Keratinocyte (primary cell): Measurements from ENCODE around the gene DDX39A. TPM values are rescaled to one million over a fixed set of nuclear protein-coding genes. Genes with fewer than 3 reads are reported as not detected.
"Not testable (repeated sequence)": the region's sequence is repeated elsewhere in the genome, so short reads cannot be mapped to it uniquely, and the experiment has no call there.

Source experiments
- DNase-seq: peaks from one replicate; pipeline ENCODE4 v3.0.0-alpha.2; 2011; ENCODE audit warnings: low read depth, missing footprints, low spot score
- FAIRE-seq: peaks from 2 replicates; lab custom pipeline; 2011; peaks lifted over from hg19 to GRCh38; lab: Jason Lieb, UNC
- H2AFZ ChIP-seq: 2 replicates; pipeline ENCODE4 v1.6.0; 2012; ENCODE audit warnings: low read length, control low read depth, inconsistent platforms; ENCODE audit not compliant: control insufficient read depth
- H3K27ac ChIP-seq: 2 replicates; pipeline ENCODE4 v1.5.1; 2011; ENCODE audit warnings: low read length; ENCODE audit not compliant: control insufficient read depth, insufficient read depth
- H3K27me3 ChIP-seq: 3 replicates; pipeline ENCODE4 v1.6.0; 2011; ENCODE audit warnings: low read length; ENCODE audit not compliant: control insufficient read depth, insufficient read depth; ENCODE audit errors: extremely low read depth
- H3K36me3 ChIP-seq, 2 experiments: 2 replicates in 1 of 2; 3 replicates in 1 of 2; pipeline ENCODE4 v1.5.1; 2011; ENCODE audit warnings: low read length in 2 of 2, mild to moderate bottlenecking in 1 of 2; ENCODE audit not compliant: control insufficient read depth in 2 of 2, insufficient read depth in 2 of 2; ENCODE audit errors: extremely low read depth in 1 of 2
- H3K4me1 ChIP-seq: 3 replicates; pipeline ENCODE4 v1.5.1; 2011; ENCODE audit warnings: low read length; ENCODE audit not compliant: control insufficient read depth, insufficient read depth; ENCODE audit errors: extremely low read depth
- H3K4me2 ChIP-seq: 3 replicates; pipeline ENCODE4 v1.6.0; 2011; ENCODE audit warnings: low read depth, low read length; ENCODE audit not compliant: control insufficient read depth, insufficient read depth; ENCODE audit errors: extremely low read depth
- H3K4me3 ChIP-seq, 3 experiments: fragments of 200-600 bp in 1 of 3; sonication (generic) in 1 of 3; 2 replicates in 2 of 3; 3 replicates in 1 of 3; pipeline ENCODE4 v1.5.1; 2011 to 2016; ENCODE audit warnings: low read length in 3 of 3, mild to moderate bottlenecking in 3 of 3, control low read depth in 2 of 3, inconsistent platforms in 1 of 3, low read depth in 1 of 3, mixed read lengths in 1 of 3, mixed run types in 1 of 3, moderate library complexity in 1 of 3; ENCODE audit not compliant: control insufficient read depth in 2 of 3, insufficient read depth in 2 of 3; ENCODE audit errors: extremely low read depth in 1 of 3
- H3K79me2 ChIP-seq: 2 replicates; pipeline ENCODE4 v1.6.0; 2012; ENCODE audit warnings: low read length; ENCODE audit not compliant: control insufficient read depth, insufficient read depth
- H3K9ac ChIP-seq: 3 replicates; pipeline ENCODE4 v1.6.0; 2011; ENCODE audit warnings: low read length; ENCODE audit not compliant: control insufficient read depth, insufficient read depth; ENCODE audit errors: extremely low read depth
- H3K9me1 ChIP-seq: 3 replicates; pipeline ENCODE4 v1.6.0; 2011; ENCODE audit warnings: low read length; ENCODE audit not compliant: control insufficient read depth, insufficient read depth; ENCODE audit errors: extremely low read depth
- H3K9me3 ChIP-seq: 2 replicates; pipeline ENCODE4 v1.5.1; 2012; ENCODE audit warnings: low read depth, low read length; ENCODE audit not compliant: control insufficient read depth
- H4K20me1 ChIP-seq: 3 replicates; pipeline ENCODE4 v1.6.0; 2011; ENCODE audit warnings: low read length; ENCODE audit not compliant: control insufficient read depth, insufficient read depth; ENCODE audit errors: extremely low read depth
- EZH2 ChIP-seq: IDR thresholded peaks from one replicate; pipeline ENCODE4 v1.6.1; 2012; ENCODE audit warnings: inconsistent platforms, mild to moderate bottlenecking, low read length, moderate library complexity
- dilution Hi-C: fragments of 300-500 bp; cut with MboI; formaldehyde crosslinking; loops from one replicate; pipeline ENCODE4 v1.7.0; 2020; ENCODE audit warnings: low sequenced_read_pairs; ENCODE audit not compliant: extremely low pct_ligation_motif_present
- polyA plus RNA-seq, 5 experiments: library from polyadenylated mRNA; depleted of rRNA in 3 of 5; stranded (reverse) in 3 of 5; stranded (forward) in 1 of 5; unstranded in 1 of 5; fragments of >200 nt; gene quantifications; 1 replicate in 1 of 5; 2 replicates in 3 of 5; 3 replicates in 1 of 5; pipeline versions ENCODE4 v1.2.1 to v1.2.3, GENCODE V29; 2011 to 2012; ENCODE audit warnings: missing spikeins in 2 of 5, low read depth in 1 of 5, low replicate concordance in 1 of 5
- TF ChIP-seq, protein P1 (sequence below), 3 experiments: IDR thresholded peaks in 1 of 3; conservative IDR thresholded peaks in 1 of 3; optimal IDR thresholded peaks in 1 of 3; 2 replicates in 2 of 3; 3 replicates in 1 of 3; pipeline versions ENCODE3 to v1.5.1; 2011; ENCODE audit warnings: low read length in 3 of 3, mild to moderate bottlenecking in 3 of 3, moderate library complexity in 2 of 3, control low read depth in 1 of 3, inconsistent platforms in 1 of 3; ENCODE audit not compliant: insufficient read depth in 2 of 3; ENCODE audit errors: extremely low read depth in 1 of 3

Gene DDX39A
- polyA plus RNA-seq, 1 donor (not counting 4 experiments of a cell fraction or from before 2014, with no cell fraction given), result 54.9 TPM

DNA sequence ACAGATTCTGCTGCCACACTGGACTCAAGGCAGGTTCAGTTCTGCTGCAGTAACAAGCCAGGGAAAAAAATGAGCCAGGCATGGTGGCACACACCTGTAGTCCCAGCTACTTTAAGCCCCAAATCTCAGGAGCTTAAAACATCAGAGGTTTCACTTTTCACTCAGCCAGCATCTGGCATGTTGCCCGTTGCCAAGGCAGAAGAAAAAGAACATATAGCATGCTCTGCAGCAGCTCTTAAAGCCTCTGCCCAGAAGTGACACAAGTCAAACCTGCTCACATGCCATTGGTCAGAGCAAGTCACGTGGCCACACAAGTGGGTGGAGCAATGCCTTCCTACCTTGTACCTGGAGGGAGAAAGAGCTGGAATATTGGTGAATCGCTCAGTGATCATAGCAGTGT, 52.6 kb downstream of the DDX39A start:
- Histone ChIP-seq H3K9ac (no peak overlapping the region), H3K27ac (no peak overlapping the region), H4K20me1 (no peaks in the 10 kb centered on the region), H3K4me3 (no peak overlapping the region), H3K4me1 (peaks cover 3% of the 10 kb centered on the region), H3K27me3 (no peaks in the 10 kb centered on the region), H3K79me2 (no peaks in the 10 kb centered on the region), H3K36me3 (no peaks in the 10 kb centered on the region), H2AFZ (no peak overlapping the region), H3K9me3 (no peaks in the 10 kb centered on the region), H3K9me1 (no peaks in the 10 kb centered on the region), H3K4me2 (peak overlapping the region; percentile 3)
- dilution Hi-C loops, result no loop called here
- FAIRE-seq, result peak; percentile 73
- TF ChIP-seq EZH2, result no peak
- TF ChIP-seq, protein P1, sequence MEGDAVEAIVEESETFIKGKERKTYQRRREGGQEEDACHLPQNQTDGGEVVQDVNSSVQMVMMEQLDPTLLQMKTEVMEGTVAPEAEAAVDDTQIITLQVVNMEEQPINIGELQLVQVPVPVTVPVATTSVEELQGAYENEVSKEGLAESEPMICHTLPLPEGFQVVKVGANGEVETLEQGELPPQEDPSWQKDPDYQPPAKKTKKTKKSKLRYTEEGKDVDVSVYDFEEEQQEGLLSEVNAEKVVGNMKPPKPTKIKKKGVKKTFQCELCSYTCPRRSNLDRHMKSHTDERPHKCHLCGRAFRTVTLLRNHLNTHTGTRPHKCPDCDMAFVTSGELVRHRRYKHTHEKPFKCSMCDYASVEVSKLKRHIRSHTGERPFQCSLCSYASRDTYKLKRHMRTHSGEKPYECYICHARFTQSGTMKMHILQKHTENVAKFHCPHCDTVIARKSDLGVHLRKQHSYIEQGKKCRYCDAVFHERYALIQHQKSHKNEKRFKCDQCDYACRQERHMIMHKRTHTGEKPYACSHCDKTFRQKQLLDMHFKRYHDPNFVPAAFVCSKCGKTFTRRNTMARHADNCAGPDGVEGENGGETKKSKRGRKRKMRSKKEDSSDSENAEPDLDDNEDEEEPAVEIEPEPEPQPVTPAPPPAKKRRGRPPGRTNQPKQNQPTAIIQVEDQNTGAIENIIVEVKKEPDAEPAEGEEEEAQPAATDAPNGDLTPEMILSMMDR (optimal IDR thresholded peaks at IDR 0.05 in 1 of 3, IDR thresholded peaks at IDR 0.05 in 1 of 3, conservative IDR thresholded peaks at IDR 0.05 in 1 of 3; ENCODE audit: extremely low read depth in 1 of 3, insufficient read depth in 2 of 3, low read length in 3 of 3), result no peak
- DNase-seq, result peak; percentile 76

DNA sequence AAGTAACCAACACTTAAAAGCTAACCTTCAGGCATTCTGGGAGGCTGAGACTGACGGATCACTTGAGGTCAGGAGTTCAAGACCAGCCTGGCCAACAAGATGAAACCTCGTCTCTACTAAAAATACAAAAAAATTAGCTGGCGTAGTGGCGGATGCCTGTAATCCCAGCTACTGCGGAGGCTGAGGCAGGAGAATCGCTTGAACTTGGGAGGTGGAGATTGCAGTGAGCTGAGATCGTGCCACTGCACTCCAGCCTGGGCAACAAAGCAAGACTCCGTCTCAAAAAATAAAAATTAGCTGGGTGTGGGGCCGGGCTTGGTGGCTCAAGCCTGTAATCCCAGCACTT, 55.1 kb downstream of the DDX39A start:
- H3K27ac ChIP-seq, H3K36me3 ChIP-seq, dilution Hi-C loops, H3K27me3 ChIP-seq, DNase-seq, H2AFZ ChIP-seq, H3K79me2 ChIP-seq, H3K9me1 ChIP-seq, H3K4me2 ChIP-seq, H3K4me3 ChIP-seq, H3K9me3 ChIP-seq, FAIRE-seq, H3K4me1 ChIP-seq, H3K9ac ChIP-seq, H4K20me1 ChIP-seq: not testable (repeated sequence)
